ENCODE measurements around the gene SPHK1.
A peak's percentile ranks its signal among the peaks of the same experiment; 100 is the strongest.
"Not testable (repeated sequence)": the region's sequence is repeated elsewhere in the genome, so short reads cannot be mapped to it uniquely, and the experiment has no call there.

SPHK1 gene, protein sequence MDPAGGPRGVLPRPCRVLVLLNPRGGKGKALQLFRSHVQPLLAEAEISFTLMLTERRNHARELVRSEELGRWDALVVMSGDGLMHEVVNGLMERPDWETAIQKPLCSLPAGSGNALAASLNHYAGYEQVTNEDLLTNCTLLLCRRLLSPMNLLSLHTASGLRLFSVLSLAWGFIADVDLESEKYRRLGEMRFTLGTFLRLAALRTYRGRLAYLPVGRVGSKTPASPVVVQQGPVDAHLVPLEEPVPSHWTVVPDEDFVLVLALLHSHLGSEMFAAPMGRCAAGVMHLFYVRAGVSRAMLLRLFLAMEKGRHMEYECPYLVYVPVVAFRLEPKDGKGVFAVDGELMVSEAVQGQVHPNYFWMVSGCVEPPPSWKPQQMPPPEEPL
- total RNA-seq = 4.9 reads per million, percentile 19 among the genes with 10 or more reads in this experiment

DNA sequence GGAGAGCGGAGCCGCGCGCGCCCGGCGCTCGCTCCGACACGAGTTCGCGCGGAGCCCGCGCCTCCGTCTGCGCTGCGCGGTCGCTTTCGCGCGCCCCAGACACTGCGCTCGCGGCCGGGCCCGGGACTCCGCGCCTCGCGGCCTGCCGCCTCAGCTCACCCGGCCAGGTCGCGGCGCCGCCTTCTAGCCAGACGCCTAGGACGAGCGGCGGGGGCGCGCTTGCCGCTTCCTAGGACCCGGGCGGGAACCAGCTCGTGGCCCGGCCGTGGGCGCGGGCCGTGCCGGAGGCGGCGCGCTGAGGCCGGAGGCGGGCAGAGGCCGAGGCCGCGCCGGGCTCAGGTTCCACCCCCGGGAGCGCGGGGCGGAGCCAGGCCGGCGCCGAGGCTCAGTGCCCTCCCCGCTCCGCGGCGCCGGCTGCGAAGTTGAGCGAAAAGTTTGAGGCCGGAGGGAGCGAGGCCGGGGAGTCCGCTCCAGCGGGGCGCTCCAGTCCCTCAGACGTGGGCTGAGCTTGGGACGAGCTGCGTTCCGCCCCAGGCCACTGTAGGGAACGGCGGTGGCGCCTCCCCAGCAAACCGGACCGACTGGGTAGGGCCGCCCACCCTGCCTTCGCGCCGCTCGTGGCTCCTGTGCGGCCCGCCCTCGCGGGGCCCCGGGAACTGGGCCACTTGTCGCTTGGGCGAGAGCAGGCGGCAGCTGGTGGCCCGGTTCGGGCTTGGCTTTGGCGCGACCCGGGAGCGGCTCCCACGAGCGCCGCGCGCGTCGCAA is at the start of gene SPHK1:
Gene SPHK1 (plus strand): TSS at position 388 of the 765 bp plus-strand sequence. CDS start 1,036 bp downstream, outside the sequence.
- DNase-seq = peak; percentile 17

GRCh38 chr17:76335716-76336381 is 48.6 kb upstream of the SPHK1 start:
- no peak for DNase-seq

- DNase-seq = no peak
These were observed 47.5 kb upstream of the SPHK1 start for GRCh38 chr17:76336756-76337412.

DNA sequence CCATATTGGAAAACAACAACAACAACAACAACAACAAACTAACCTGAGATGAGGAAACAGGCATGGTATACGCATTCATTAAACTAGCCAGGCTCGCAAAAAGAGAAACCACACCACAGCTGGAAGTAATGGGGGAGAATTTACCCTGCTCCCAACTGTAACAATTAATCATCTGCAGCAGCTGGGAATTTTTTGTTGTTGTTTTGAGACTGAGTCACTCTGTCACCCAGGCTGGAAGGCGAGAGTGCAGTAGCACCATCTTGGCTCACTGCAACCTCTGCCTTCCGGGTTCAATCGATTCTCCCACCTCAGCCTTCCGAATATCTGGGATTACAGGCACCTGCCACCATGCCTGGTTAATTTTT is 47.0 kb upstream of the SPHK1 start:
- no peak for DNase-seq

- no peak for DNase-seq
These were observed 43.1 kb upstream of the SPHK1 start for GRCh38 chr17:76341301-76341700.

GRCh38 chr17:76343106-76343505 is 41.3 kb upstream of the SPHK1 start:
- no peak for DNase-seq

GRCh38 chr17:76345377-76345974 is 38.9 kb upstream of the SPHK1 start:
- no peak for DNase-seq

GRCh38 chr17:76346936-76347335 is 37.5 kb upstream of the SPHK1 start:
- DNase-seq = not testable (repeated sequence)

DNA sequence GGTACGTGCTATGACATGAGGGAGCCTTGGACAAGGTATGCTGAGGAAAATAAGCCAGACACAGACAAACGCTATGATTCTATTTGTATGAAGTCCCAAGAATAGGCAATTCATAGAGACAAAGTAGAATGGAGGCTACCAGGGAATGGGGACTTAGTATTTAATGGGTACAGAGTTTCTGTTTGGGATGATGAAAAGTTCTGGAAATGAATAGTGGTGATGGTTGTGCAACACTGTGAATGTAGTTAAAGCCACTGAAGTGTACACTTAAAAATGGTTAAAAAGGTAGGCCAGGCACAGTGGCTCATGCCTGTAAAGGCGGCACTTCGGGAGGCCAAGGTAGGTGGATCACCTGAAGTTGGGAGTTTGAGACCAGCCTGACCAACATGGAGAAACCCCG is 33.9 kb upstream of the SPHK1 start:
- no peak for DNase-seq

GRCh38 chr17:76351526-76352071 is 32.8 kb upstream of the SPHK1 start:
- no peak for DNase-seq

DNA sequence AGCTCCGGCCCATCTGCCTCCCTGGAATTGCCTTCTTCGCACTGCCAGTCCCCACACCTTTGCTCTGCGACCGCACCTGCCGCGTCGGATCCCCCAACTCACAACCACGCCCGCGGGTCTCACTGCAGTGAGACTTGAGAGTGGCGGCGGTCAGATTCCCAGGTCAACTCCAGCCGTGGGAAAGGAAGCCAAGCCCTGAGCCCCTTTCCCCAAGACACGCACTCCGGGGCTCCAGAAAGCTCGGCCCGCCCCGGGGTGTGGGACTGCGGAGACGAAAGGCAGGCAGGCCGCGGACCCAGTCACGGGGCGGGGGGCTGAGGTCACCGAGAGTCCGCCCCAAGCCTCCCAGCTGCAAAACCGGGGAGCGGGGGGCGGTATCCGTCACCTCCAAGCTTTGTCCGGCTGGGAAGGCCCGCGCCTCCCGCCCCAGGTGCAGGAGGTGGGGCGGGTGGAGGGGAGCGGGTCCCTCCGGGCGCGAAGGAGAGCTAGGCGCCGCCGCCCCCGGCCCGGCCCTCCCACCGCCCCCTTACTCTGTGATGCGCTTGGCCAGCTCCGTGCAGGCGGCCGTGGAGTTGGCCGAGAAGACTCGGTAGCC is 31.3 kb upstream of the SPHK1 start:
- DNase-seq = peak; percentile 3

- DNase-seq = peak; percentile 67
These were observed 30.7 kb upstream of the SPHK1 start, which contains the start of gene PRPSAP1 for GRCh38 chr17:76353599-76354316. Gene PRPSAP1, minus strand, starts transcription at chr17:76353916. Its CDS starts 213 bp downstream, at chr17:76353703.

DNA sequence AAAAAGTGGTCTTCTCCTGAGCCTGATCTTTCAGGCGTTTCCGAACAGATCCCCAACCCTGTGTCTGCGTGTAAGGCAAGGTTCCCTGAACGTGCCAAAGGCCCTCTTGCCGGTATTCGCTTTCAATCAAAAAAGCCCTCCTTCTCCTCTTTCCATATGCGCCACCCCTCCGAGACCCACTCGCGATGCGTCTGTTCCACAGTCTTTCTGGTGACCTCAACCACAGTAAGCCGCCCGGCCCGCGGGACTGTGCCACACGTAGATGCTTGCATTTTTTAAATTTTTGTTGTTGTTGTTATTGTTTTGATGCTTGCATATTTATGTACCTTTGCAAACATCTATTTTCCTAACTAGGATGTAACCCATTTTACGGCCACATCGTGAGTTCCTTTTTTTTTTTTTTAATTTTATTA is 30.1 kb upstream of the SPHK1 start:
- DNase-seq = no peak

DNA sequence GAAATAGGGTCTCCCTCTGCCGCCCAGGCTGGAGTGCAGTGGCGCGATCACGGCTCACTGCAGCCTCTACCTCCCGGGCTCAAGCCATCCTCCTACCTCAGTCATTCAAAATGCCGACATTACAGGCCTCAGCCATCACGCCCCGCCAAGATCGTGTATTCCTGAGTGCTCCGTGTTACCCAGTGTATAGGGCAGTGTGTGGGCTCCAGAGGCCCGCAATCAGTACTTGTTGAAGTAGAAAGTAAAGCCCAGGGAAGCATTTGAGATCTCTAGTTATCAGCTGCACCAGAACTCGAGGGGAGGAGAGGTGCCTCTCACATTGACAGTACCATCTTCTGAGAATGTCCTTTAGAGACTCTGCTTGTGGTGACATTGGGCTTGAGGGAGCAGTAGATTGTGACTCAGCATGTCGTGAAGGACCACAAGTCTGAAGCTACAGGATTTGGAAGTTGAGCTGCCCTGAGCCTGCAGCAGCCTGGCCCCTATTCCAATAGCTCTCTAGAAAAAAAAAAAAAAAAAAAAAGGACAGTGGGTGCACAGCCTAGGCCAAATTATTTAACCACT is 29.6 kb upstream of the SPHK1 start:
- DNase-seq = no peak

DNA sequence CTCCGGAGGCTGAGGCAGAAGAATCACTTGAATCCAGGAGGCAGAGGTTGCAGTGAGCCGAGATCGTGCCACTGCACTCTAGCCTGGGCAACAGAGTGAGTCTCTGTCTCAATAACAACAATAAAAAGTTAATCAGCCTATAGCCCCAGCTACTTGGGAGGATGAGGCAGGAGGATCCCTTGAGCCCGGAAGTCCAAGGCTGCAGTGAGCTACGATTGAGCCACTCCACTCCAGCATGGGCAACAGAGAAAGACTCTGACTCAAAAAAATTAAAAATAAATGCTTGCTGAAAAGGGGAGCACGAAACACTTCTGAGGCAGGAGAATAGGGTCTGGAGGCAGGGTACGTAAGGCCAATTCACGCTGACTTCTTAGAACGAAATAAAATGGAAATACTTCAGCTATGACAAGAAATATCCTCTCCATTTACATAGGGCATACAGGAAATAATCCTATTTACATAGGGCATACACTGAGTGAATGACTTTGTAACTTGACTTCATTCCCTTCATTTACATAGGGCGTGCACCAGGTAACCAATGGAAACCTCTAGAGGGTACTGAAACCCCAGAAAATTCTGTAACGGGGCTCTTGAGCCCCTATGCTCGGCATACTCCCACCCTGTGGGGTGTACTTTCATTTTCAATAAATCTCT is 27.5 kb upstream of the SPHK1 start:
- no peak for DNase-seq

DNA sequence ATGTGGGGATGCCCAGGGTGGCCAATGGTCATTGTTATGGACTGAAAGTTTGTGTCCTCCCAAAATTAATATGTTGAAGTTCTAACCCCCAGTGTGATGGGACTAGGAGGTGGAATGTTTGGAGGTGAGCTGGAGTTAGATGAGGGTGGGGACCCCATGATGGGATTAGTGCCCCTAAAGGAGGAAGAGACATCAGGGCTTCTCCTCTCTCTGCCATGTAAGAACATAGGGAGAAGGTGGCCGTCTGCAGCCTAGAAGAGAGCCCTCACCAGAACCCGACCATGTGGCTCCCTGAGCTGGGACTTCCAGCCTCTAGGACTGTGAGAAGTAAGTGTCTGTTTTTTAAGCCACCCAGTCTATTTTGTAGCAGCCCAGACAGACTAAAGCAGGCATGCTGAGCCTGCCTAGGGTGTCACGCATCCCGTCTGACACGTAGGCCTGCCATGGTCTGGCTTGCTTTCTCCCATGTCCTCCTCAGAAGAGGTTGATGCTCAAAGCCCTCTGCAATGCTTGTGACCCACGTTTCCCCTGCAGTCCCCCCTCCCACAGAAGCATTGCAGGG is 26.7 kb upstream of the SPHK1 start:
- no peak for DNase-seq

GRCh38 chr17:76359375-76359774 is 25.0 kb upstream of the SPHK1 start:
- no peak for DNase-seq

DNA sequence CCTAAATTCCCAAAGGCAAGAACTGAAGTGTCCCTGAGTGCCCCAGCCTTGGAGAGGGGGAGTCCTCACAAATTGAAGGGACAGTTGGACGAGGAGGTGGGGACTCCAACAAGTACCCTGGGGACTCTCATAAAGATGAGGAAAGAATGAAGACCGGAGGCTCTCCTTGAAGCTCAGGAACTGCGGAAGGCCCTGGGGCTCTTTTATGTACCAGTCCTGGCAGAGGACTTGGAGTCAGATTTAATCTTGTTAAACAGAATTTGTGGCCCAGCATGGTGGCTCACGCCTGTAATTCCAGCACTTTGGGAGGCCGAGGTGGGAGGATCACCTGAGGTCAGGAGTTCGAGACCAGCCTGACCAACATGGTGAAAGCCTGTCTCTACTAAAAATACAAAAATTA is 24.6 kb upstream of the SPHK1 start:
- DNase-seq = not testable (repeated sequence)

DNA sequence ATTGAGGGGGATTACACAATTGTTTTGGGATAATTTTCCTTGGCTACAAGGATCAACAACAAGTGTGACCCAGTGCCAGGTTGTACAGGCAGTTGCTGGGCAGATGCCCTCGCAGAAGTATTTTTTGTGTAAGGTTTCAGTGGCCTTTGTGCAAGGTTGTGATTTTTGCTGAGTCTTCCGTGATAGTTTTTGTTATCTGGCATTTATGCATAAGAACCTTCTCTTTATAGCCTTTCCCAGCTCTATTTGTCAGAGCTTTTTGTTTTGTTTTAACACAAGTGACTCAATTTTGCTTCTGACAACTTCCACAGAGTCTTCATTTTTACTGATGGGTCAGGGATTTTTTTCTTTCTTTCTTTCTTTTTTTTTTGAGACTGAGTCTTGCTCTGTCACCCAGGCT is 23.9 kb upstream of the SPHK1 start:
- DNase-seq = no peak
